Muscle layer of colon (tissue), 2 donors: ENCODE results near the gene DEPP1.
A peak's percentile ranks its signal among the peaks of the same experiment; 100 is the strongest.

ENCODE experiments used
- H3K27ac ChIP-seq: one replicate; pipeline ENCODE4 v1.7.0; 2013; ENCODE audit warnings: low read depth, mild to moderate bottlenecking, low read length, moderate library complexity
- H3K27me3 ChIP-seq, 2 donors: one replicate each; pipeline ENCODE4 v1.7.0; 2013; ENCODE audit warnings: low read length in 2 of 2, mild to moderate bottlenecking in 2 of 2; ENCODE audit not compliant: insufficient read depth in 2 of 2, control insufficient read depth in 1 of 2
- H3K36me3 ChIP-seq: one replicate; pipeline ENCODE4 v1.7.0; 2013; ENCODE audit warnings: mild to moderate bottlenecking, low read length; ENCODE audit not compliant: insufficient read depth
- H3K4me1 ChIP-seq: one replicate; pipeline ENCODE4 v1.7.0; 2013; ENCODE audit warnings: mild to moderate bottlenecking, low read length; ENCODE audit not compliant: insufficient read depth
- H3K4me3 ChIP-seq, 2 donors: one replicate each; pipeline ENCODE4 v1.7.0; 2013; ENCODE audit warnings: low read length in 2 of 2, low read depth in 1 of 2, mild to moderate bottlenecking in 1 of 2, moderate library complexity in 1 of 2
- H3K9ac ChIP-seq: one replicate; pipeline ENCODE4 v1.7.0; 2013; ENCODE audit warnings: low read length
- H3K9me3 ChIP-seq: one replicate; pipeline ENCODE4 v1.7.0; 2013; ENCODE audit warnings: mild to moderate bottlenecking, low read length
- donor health status: abdominal sarcoma.
- donor health status: Adenocarcinoma of cecum.

The DEPP1 gene

DNA sequence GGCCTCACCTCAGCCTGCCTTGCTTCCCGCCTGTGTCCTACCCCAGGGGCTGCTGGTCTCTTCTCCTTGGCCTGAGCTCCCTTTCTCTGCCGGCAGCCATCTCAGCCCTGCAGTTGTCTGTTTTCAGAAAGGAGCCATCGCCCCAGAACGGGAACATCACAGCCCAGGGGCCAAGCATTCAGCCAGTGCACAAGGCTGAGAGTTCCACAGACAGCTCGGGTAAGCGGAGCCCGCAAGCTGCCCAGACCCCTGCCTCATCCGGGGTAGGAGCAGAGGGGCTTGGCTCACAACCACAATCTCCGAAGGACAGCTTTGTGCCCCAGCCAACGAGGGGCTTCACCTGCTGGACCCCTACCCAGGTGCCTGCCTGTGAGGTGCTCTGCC is 5.3 kb upstream of the DEPP1 start:
- Histone ChIP-seq H3K27ac (no peak overlapping the region), H3K9ac (no peak overlapping the region), H3K4me1 (peaks cover 41% of the 10 kb centered on the region), H3K4me3 (no peak overlapping the region), H3K27me3 (no peaks in the 10 kb centered on the region), H3K9me3 (no peaks in the 10 kb centered on the region), H3K36me3 (peaks cover 7% of the 10 kb centered on the region)

DNA sequence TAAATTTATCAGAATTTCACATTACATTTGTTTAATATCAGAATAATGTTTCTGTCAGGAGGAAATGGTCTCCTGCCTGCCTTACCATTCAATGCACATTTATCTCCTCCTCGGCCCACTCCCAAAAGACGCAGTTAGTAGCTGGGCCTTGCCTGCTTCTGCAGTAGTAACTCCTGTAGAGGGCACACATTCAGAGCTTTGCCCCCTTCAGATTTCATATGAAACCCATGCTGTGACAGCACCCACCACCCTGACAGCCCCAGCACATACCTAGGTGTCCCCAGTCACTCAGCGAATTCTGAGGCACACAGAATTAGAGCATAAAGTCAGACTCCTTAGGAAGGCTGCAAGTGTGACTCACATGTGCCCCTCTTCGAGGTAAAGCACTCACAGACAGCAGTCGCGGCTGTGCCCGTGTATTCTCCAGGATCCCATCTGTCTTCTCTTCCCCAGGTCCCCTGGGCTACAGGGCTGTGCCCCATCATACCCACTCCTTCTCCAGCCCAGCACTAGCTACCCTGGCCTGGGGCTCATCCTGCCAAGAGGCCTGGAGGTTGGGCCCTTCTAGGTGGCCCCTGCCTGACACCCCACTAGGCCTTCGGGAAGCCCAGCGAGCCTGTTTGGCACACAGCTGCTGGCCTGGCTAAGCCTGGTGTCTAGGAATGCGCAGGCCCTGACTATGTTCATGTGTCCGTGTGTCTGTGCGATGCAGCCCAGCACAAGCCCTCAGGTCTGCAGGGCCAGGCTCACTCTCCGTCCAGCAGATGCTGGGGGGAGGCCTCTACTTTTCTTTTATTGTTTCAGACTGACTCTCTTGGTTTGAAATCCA is 4.7 kb upstream of the DEPP1 start:
- no peaks in the 10 kb centered on the region for H3K27me3 ChIP-seq
- peaks cover 7% of the 10 kb centered on the region for H3K36me3 ChIP-seq
- no peaks in the 10 kb centered on the region for H3K9me3 ChIP-seq
- H3K27ac ChIP-seq = no peak overlapping the region
- H3K4me1 ChIP-seq = peaks cover 47% of the 10 kb centered on the region
- H3K9ac ChIP-seq = no peak overlapping the region
- no peak overlapping the region for H3K4me3 ChIP-seq

DNA sequence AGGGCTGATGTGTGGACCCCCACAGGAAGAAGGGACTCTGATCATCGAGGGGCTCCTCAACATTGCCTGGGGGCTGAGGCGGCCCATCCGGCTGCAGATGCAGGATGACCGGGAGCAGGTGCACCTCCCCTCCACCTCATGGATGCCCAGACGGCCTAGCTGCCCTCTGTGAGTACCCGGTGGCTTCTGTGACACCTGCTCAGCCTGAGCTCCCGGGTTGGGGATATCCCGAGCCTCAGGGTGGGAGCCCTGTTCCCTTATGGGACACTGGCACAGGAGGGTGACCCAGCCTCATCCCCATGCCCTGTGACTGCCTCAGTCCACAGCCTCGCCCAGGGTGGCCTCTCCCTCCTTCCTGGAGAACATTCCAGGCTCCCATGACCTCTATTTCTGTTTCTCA is 3.9 kb upstream of the DEPP1 start:
- H3K27ac ChIP-seq = no peak overlapping the region
- peaks cover 55% of the 10 kb centered on the region for H3K4me1 ChIP-seq
- H3K9ac ChIP-seq = no peak overlapping the region
- H3K36me3 ChIP-seq = peaks cover 7% of the 10 kb centered on the region
- H3K27me3 ChIP-seq = no peaks in the 10 kb centered on the region
- no peaks in the 10 kb centered on the region for H3K9me3 ChIP-seq
- no peak overlapping the region for H3K4me3 ChIP-seq

DNA sequence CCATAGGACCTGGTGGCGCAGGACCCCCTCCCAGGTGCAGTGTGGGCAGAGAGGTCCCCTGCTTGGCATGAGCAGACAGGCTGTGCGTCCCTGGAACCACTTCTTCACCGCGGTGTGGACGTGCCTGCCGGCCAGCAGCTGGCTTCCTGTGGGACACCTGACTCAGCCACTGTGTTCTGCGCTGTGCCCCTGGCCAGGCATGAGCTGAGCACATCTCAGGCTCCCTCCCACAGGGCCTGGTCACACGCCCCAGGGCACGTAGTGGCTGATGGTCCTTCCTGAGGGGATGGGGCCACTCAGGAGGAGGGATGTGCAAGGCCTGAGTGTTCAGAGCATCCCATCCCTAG is 3.5 kb upstream of the DEPP1 start:
- Histone ChIP-seq H3K9me3 (no peaks in the 10 kb centered on the region), H3K4me1 (peaks cover 59% of the 10 kb centered on the region), H3K9ac (no peak overlapping the region), H3K27ac (peak overlapping the region; percentile 75), H3K4me3 (no peak overlapping the region), H3K27me3 (no peaks in the 10 kb centered on the region), H3K36me3 (peaks cover 10% of the 10 kb centered on the region)

GRCh38 chr10:44981172-44982113 is 2.8 kb upstream of the DEPP1 start:
- Histone ChIP-seq H3K9ac (no peak overlapping the region), H3K27me3 (no peaks in the 10 kb centered on the region), H3K36me3 (peaks cover 16% of the 10 kb centered on the region), H3K4me3 (peak overlapping the region in 1 of 2 donors; percentile 18), H3K27ac (peak overlapping the region; percentile 75), H3K9me3 (no peaks in the 10 kb centered on the region), H3K4me1 (peaks cover 65% of the 10 kb centered on the region)

DNA sequence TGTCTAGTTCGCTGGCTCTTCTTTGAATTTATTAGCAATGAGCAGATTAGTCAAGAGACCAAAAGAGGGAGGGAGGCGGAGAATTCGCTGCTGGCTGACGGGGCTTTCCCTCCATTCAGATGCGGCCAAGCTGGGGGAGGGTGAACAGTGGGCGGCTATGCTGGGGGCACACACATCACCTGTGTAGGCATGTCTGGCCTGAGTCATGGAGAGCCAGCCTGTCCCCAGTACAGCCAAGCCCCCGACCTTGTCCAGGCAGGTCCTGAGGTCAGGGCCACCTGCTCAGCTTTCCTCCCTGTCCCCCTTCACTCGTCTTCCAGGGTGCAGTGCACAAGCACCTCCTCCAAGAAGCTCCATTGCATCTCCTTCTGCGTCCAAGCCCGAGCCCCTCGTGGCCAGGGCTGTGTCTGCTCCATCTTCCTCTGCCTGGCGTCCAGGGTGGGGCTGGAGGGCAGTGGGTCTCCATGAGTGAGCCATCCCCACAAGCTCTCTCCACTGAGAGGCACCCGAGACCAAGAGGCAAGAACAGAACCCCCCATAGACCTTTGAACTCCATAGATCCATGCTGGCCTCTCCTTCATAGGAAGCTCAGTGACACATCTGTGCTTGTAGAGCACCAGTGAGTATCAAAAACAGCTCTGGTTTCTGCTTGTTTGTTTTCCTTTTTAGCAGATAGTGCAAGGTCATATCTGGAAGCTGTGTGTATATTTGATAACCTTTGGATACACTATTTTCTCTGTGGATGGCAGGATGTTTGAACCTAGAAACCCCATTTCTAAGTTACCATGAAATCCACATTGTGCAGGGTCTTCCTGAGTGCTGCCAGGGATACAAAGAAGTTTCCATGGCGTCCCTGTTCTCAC is 1.9 kb upstream of the DEPP1 start:
- no peaks in the 10 kb centered on the region for H3K9me3 ChIP-seq
- H3K36me3 ChIP-seq = peaks cover 17% of the 10 kb centered on the region
- H3K27me3 ChIP-seq = no peaks in the 10 kb centered on the region
- no peak overlapping the region for H3K9ac ChIP-seq
- peak overlapping the region in 1 of 2 donors; percentile 18 for H3K4me3 ChIP-seq
- peaks cover 69% of the 10 kb centered on the region for H3K4me1 ChIP-seq
- H3K27ac ChIP-seq = peak overlapping the region; percentile 75

GRCh38 chr10:44979281-44980191 is 927 bp upstream of the DEPP1 start:
- Histone ChIP-seq H3K9ac (no peak overlapping the region), H3K27me3 (no peaks in the 10 kb centered on the region), H3K36me3 (peaks cover 10% of the 10 kb centered on the region), H3K27ac (peak overlapping the region; percentile 75), H3K4me3 (peak overlapping the region in 1 of 2 donors; percentile 95), H3K4me1 (peaks cover 71% of the 10 kb centered on the region), H3K9me3 (no peaks in the 10 kb centered on the region)

DNA sequence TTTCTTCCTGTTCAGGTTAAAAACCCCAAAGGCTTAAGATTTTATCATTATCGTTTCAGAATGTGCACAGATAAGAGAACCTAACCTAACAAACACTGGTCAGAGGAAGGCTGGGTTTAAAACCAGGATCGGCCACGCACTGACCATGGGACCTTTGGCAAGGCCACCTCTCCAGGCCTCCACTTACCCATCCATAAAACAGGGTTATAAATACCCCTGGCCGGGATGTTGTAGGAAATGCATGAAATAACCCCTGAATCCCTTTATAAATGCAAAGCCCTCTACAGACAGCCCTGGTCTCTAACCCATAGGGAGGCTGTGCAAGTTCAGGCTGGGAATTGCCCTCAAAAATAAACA is 418 bp downstream of the DEPP1 start:
- Histone ChIP-seq H3K27ac (peak overlapping the region; percentile 75), H3K36me3 (peaks cover 10% of the 10 kb centered on the region), H3K9me3 (no peaks in the 10 kb centered on the region), H3K9ac (peak overlapping the region; percentile 74), H3K27me3 (no peaks in the 10 kb centered on the region), H3K4me1 (peaks cover 77% of the 10 kb centered on the region), H3K4me3 (peak overlapping the region; percentile 18 to 95)

- H3K4me3 ChIP-seq = peak overlapping the region; percentile 18 to 95
- H3K27ac ChIP-seq = peak overlapping the region; percentile 75
- H3K9ac ChIP-seq = peak overlapping the region; percentile 74
- no peaks in the 10 kb centered on the region for H3K9me3 ChIP-seq
- H3K27me3 ChIP-seq = no peaks in the 10 kb centered on the region
- H3K4me1 ChIP-seq = peaks cover 77% of the 10 kb centered on the region
- H3K36me3 ChIP-seq = peaks cover 10% of the 10 kb centered on the region
Measured at GRCh38 chr10:44977287-44978212, 1.1 kb downstream of the DEPP1 start.
